Peyer's patch (tissue), 4 donors: ENCODE data around the gene WDR74.

ENCODE experiments used
- POLR2A ChIP-seq, 2 donors: fragments of 450-650 bp; IDR thresholded peaks; one replicate each; pipeline ENCODE4 v1.5.1; 2017; ENCODE audit warnings: antibody characterized with exemption in 2 of 2, mild to moderate bottlenecking in 2 of 2, moderate library complexity in 2 of 2
- TF ChIP-seq, protein P1 (sequence below), 6 experiments: fragments of 450-650 bp in 4 of 6; fragments of 200-600 bp in 2 of 6; sonication (generic) in 1 of 6; IDR thresholded peaks; one replicate each; pipeline ENCODE4 v1.5.1; 2017 to 2019; ENCODE audit warnings: antibody characterized with exemption in 6 of 6, mild to moderate bottlenecking in 3 of 6, moderate library complexity in 1 of 6

DNA sequence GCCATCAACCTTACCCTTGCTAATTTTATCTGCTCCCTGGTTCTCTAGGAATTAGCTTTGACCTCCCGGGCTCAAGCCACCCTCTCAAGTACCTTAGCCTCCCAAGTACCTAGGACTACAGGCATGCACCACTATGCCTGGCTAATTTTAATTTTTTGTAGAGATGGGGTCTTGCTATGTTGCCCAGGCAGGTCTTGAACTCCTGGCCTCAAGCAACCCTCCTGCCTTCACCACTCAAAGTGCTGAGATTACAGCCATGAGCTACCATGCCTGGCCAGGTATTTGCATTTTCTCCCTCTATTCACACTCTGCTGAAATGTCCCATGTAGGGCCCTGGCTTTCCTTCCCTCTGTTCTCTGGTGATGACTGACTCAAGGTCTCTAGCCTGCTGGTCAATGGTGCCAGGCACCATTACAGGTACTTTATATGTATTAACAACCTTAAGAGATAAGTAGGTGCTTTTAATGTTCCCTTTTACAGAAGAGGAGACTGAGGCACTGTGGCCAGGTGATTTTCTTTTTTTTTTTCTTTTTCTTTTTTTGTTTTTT is 8.5 kb upstream of the WDR74 start:
- TF ChIP-seq, protein P1, sequence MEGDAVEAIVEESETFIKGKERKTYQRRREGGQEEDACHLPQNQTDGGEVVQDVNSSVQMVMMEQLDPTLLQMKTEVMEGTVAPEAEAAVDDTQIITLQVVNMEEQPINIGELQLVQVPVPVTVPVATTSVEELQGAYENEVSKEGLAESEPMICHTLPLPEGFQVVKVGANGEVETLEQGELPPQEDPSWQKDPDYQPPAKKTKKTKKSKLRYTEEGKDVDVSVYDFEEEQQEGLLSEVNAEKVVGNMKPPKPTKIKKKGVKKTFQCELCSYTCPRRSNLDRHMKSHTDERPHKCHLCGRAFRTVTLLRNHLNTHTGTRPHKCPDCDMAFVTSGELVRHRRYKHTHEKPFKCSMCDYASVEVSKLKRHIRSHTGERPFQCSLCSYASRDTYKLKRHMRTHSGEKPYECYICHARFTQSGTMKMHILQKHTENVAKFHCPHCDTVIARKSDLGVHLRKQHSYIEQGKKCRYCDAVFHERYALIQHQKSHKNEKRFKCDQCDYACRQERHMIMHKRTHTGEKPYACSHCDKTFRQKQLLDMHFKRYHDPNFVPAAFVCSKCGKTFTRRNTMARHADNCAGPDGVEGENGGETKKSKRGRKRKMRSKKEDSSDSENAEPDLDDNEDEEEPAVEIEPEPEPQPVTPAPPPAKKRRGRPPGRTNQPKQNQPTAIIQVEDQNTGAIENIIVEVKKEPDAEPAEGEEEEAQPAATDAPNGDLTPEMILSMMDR (IDR thresholded peaks at IDR 0.05): no peak
- no peak for TF ChIP-seq POLR2A (IDR thresholded peaks at IDR 0.05)
